A673 (cell line): ENCODE results near the gene CHADL. TPM values are rescaled to one million over a fixed set of nuclear protein-coding genes. Genes with fewer than 3 reads are reported as not detected.

Source experiments
- BruUV-seq: library from RNA; stranded (reverse); fragments of 400-500 nt; replicated peaks from 2 replicates; lab custom pipeline; 2021; lab: Mats Ljungman, UMichigan
- CTCF ChIA-PET: fragments of 300-600 bp; sonication (Branson Sonifier 250); formaldehyde crosslinking; loops from one replicate; lab custom pipeline; 2022; ENCODE audit warnings: antibody characterized with exemption; lab: Charles Lee
- POLR2A ChIA-PET: fragments of 300-600 bp; sonication (Branson Sonifier 250); formaldehyde crosslinking; loops from one replicate; lab custom pipeline; 2022; ENCODE audit warnings: antibody characterized with exemption; ENCODE audit not compliant: low non-redundant PET; lab: Charles Lee
- DNase-seq: peaks from one replicate; pipeline ENCODE4 v3.0.0-alpha.2; 2015; ENCODE audit warnings: low spot score
- H3K27ac ChIP-seq: fragments of 200-600 bp; sonication (generic); 2 replicates; pipeline ENCODE4 v1.5.1; 2016; ENCODE audit warnings: mixed run types, low read depth, mild to moderate bottlenecking, mixed read lengths, antibody characterized with exemption, low read length; ENCODE audit not compliant: poor library complexity, severe bottlenecking
- H3K27me3 ChIP-seq: fragments of 200-600 bp; sonication (generic); replicated peaks from 2 replicates; pipeline ENCODE4 v1.6.1; 2017; ENCODE audit warnings: mixed run types, low read depth, mild to moderate bottlenecking, mixed read lengths, antibody characterized with exemption, low read length; ENCODE audit not compliant: insufficient read depth, poor library complexity
- H3K36me3 ChIP-seq: fragments of 200-600 bp; sonication (generic); 2 replicates; pipeline ENCODE4 v1.6.1; 2016; ENCODE audit warnings: mixed run types, mild to moderate bottlenecking, mixed read lengths, antibody characterized with exemption, low read length; ENCODE audit not compliant: insufficient read depth, poor library complexity, severe bottlenecking
- H3K4me1 ChIP-seq: fragments of 200-600 bp; sonication (generic); 2 replicates; pipeline ENCODE4 v1.6.1; 2017; ENCODE audit warnings: mixed run types, mild to moderate bottlenecking, mixed read lengths, antibody characterized with exemption, low read length; ENCODE audit not compliant: insufficient read depth, poor library complexity, severe bottlenecking
- H3K4me3 ChIP-seq: fragments of 200-600 bp; sonication (generic); 2 replicates; pipeline ENCODE4 v1.5.1; 2016; ENCODE audit warnings: low read depth, mixed run types, mild to moderate bottlenecking, mixed read lengths, low read length; ENCODE audit not compliant: poor library complexity, severe bottlenecking
- H3K9me3 ChIP-seq: fragments of 200-600 bp; sonication (generic); 2 replicates; pipeline ENCODE4 v1.6.1; 2016; ENCODE audit warnings: mixed run types, low read depth, mild to moderate bottlenecking, mixed read lengths, antibody characterized with exemption, low read length; ENCODE audit not compliant: poor library complexity, severe bottlenecking
- CTCF ChIP-seq: fragments of 300-800, 200-600 bp; sonication (generic); conservative IDR thresholded peaks from 2 replicates; pipeline ENCODE4 v1.5.1; 2017; ENCODE audit warnings: low read depth, mild to moderate bottlenecking, antibody characterized with exemption, low read length, moderate library complexity, mixed read lengths
- EZH2 ChIP-seq: fragments of 200-600 bp; sonication (generic); IDR thresholded peaks from 2 replicates; pipeline ENCODE4 v1.6.1; 2017; ENCODE audit warnings: borderline replicate concordance, low read depth, mild to moderate bottlenecking, mixed read lengths, antibody characterized with exemption, low read length; ENCODE audit not compliant: poor library complexity, severe bottlenecking
- intact Hi-C: fragments of 100-400 bp; cut with micrococcal nuclease; formaldehyde crosslinking; loops from one replicate; pipeline ENCODE4 v1.10.0; 2022; ENCODE audit not compliant: unreplicated experiment
- total RNA-seq: library from RNA; stranded (reverse); gene quantifications from 2 replicates; pipeline ENCODE4 v1.2.3, GENCODE V29; 2021

The CHADL gene
- total RNA-seq, 1 experiment from 2014 or later, result not detected

GRCh38 chr22:41204066-41204465 lies 36.7 kb downstream of the CHADL start:
- intact Hi-C loops, result no loop called here
- Histone ChIP-seq H3K9me3 (no peaks in the 10 kb centered on the region), H3K27me3 (no peaks in the 10 kb centered on the region), H3K4me1 (peaks cover 6% of the 10 kb centered on the region), H3K4me3 (no peak overlapping the region), H3K27ac (no peak overlapping the region), H3K36me3 (no peaks in the 10 kb centered on the region)
- TF ChIP-seq EZH2 (no peak), CTCF (no peak)
- CTCF ChIA-PET, result no interaction called here
- no TSS peak for BruUV-seq
- POLR2A ChIA-PET, result no interaction called here
- DNase-seq, result no peak

- ChIA-PET CTCF (no interaction called here), POLR2A (no interaction called here)
- H3K27ac ChIP-seq, result no peak overlapping the region
- no peak for DNase-seq
- BruUV-seq, result no TSS peak
- intact Hi-C loops, result no loop called here
- no peaks in the 10 kb centered on the region for H3K27me3 ChIP-seq
- H3K36me3 ChIP-seq, result no peaks in the 10 kb centered on the region
- H3K4me1 ChIP-seq, result peaks cover 14% of the 10 kb centered on the region
- H3K4me3 ChIP-seq, result no peak overlapping the region
- no peaks in the 10 kb centered on the region for H3K9me3 ChIP-seq
- TF ChIP-seq CTCF (no peak), EZH2 (no peak)
Measured at GRCh38 chr22:41203118-41203517, 37.6 kb downstream of the CHADL start.

DNA sequence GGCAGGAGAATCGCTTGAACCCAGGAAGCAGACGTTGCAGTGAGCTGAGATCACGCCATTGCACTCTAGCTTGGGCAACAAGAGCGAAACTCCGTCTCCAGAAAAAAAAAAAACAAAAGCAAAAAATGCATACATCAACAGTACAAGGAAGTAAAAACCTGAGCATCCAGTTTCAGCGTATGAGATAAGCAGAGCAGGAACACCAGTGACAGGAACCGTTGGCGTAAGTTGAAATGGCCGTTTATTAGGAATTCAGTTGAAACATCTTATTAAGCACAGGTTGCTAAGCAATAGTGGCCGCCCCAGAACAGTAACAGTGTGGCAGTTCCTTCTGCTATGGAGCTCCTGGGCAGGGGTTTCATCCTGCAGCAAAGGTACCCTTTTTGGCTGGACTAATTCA lies 39.6 kb downstream of the CHADL start:
- POLR2A ChIA-PET, result no interaction called here
- DNase-seq, result no peak

More for the DNA sequence above, 39.6 kb downstream of the CHADL start:
- no peaks in the 10 kb centered on the region for H3K36me3 ChIP-seq
- H3K27ac ChIP-seq, result no peak overlapping the region
- no peak overlapping the region for H3K4me3 ChIP-seq
- no TSS peak for BruUV-seq
- intact Hi-C loops, result no loop called here
- no peaks in the 10 kb centered on the region for H3K9me3 ChIP-seq
- H3K27me3 ChIP-seq, result no peaks in the 10 kb centered on the region
- H3K4me1 ChIP-seq, result peaks cover 20% of the 10 kb centered on the region
- TF ChIP-seq EZH2 (no peak), CTCF (no peak)
- CTCF ChIA-PET, result no interaction called here
